HepG2 (cell line): ENCODE data around the gene ARPIN. TPM values are rescaled to one million over a fixed set of nuclear protein-coding genes. Genes with fewer than 3 reads are reported as not detected.
A peak's percentile ranks its signal among the peaks of the same experiment; 100 is the strongest.

ENCODE experiments used
- ATF1 ChIP-seq: IDR thresholded peaks from 2 replicates; pipeline ENCODE4 v1.6.1; 2016; ENCODE audit warnings: mild to moderate bottlenecking, control low read depth
- HCFC1 ChIP-seq: fragments of 150-350 bp; IDR thresholded peaks from 2 replicates; pipeline ENCODE4 v1.6.1; 2014; ENCODE audit warnings: low read depth, low read length
- MAZ ChIP-seq, 2 experiments: sonication (generic) in 1 of 2; formaldehyde crosslinking in 1 of 2; IDR thresholded peaks; 2 replicates each; pipeline versions ENCODE4 v1.5.0 to v1.6.1; 2012 to 2020; ENCODE audit warnings: low read depth in 2 of 2, mild to moderate bottlenecking in 2 of 2, borderline replicate concordance in 1 of 2, improper control_type of control experiment in 1 of 2, low read length in 1 of 2, missing genetic modification reagents in 1 of 2, moderate library complexity in 1 of 2
- NAIF1 ChIP-seq: sonication (generic); formaldehyde crosslinking; IDR thresholded peaks from 2 replicates; pipeline ENCODE4 v1.5.0; 2020; ENCODE audit warnings: mild to moderate bottlenecking, missing genetic modification reagents, borderline replicate concordance
- NRL ChIP-seq: sonication (generic); formaldehyde crosslinking; IDR thresholded peaks from 2 replicates; pipeline ENCODE4 v1.5.0; 2020; ENCODE audit warnings: missing genetic modification reagents, mild to moderate bottlenecking, moderate library complexity, borderline replicate concordance
- ZFY ChIP-seq: sonication (generic); formaldehyde crosslinking; IDR thresholded peaks from 2 replicates; pipeline ENCODE4 v1.4.0; 2020; ENCODE audit warnings: missing genetic modification reagents
- ZNF607 ChIP-seq: sonication (generic); formaldehyde crosslinking; IDR thresholded peaks from 2 replicates; pipeline ENCODE4 v1.5.1; 2020; ENCODE audit warnings: missing genetic modification reagents, mild to moderate bottlenecking, borderline replicate concordance
- ZNF766 ChIP-seq: sonication (generic); formaldehyde crosslinking; IDR thresholded peaks from 2 replicates; pipeline ENCODE4 v1.5.0; 2020; ENCODE audit warnings: missing genetic modification reagents, borderline replicate concordance
- polyA plus RNA-seq, 8 experiments: library from polyadenylated mRNA; depleted of rRNA in 3 of 8; stranded (reverse) in 7 of 8; unstranded in 1 of 8; fragments of >200 nt; fragmentation: Illumina TruSeq in 4 of 8; extraction: Trizol in 4 of 8; gene quantifications; 2 replicates each; pipeline versions ENCODE4 v1.2.1 to v1.2.3, GENCODE V29; 2011 to 2016; ENCODE audit warnings: low read depth in 4 of 8, missing spikeins in 1 of 8, mixed read lengths in 1 of 8; ENCODE audit not compliant: insufficient read depth in 1 of 8
- total RNA-seq, 5 experiments: library from RNA; depleted of rRNA; stranded (reverse); fragments of >200 nt; fragmentation: Illumina TruSeq; extraction: Trizol; gene quantifications; 2 replicates each; pipeline ENCODE4 v1.2.3, GENCODE V29; 2016; ENCODE audit warnings: low read depth in 1 of 5
- TF ChIP-seq, protein P1 (sequence below): IDR thresholded peaks from 2 replicates; pipeline ENCODE4 v1.6.1; 2012; ENCODE audit warnings: inconsistent platforms
- TF ChIP-seq, protein P2 (sequence below): sonication (generic); formaldehyde crosslinking; IDR thresholded peaks from 2 replicates; pipeline ENCODE4 v1.4.0; 2020; ENCODE audit warnings: missing genetic modification reagents
- TF ChIP-seq, protein P3 (sequence below): IDR thresholded peaks from 2 replicates; pipeline ENCODE4 v1.6.1; 2016; ENCODE audit warnings: mild to moderate bottlenecking
- TF ChIP-seq, protein P4 (sequence below): sonication (generic); formaldehyde crosslinking; IDR thresholded peaks from 2 replicates; pipeline ENCODE4 v1.5.1; 2020; ENCODE audit warnings: missing genetic modification reagents, mild to moderate bottlenecking, borderline replicate concordance
- TF ChIP-seq, protein P5 (sequence below): sonication (generic); formaldehyde crosslinking; IDR thresholded peaks from 2 replicates; pipeline ENCODE4 v1.4.0; 2020; ENCODE audit warnings: low read depth, mild to moderate bottlenecking, missing genetic modification reagents
- TF ChIP-seq, protein P6 (sequence below): sonication (generic); formaldehyde crosslinking; IDR thresholded peaks from 2 replicates; pipeline ENCODE4 v1.4.0; 2020; ENCODE audit warnings: missing genetic modification reagents, borderline replicate concordance

ARPIN gene
- total and polyA plus RNA-seq, 2 of the 13 experiments (the other 11 are each of a cell fraction or from before 2014, with no cell fraction given): 2.8 to 5.0 TPM

DNA sequence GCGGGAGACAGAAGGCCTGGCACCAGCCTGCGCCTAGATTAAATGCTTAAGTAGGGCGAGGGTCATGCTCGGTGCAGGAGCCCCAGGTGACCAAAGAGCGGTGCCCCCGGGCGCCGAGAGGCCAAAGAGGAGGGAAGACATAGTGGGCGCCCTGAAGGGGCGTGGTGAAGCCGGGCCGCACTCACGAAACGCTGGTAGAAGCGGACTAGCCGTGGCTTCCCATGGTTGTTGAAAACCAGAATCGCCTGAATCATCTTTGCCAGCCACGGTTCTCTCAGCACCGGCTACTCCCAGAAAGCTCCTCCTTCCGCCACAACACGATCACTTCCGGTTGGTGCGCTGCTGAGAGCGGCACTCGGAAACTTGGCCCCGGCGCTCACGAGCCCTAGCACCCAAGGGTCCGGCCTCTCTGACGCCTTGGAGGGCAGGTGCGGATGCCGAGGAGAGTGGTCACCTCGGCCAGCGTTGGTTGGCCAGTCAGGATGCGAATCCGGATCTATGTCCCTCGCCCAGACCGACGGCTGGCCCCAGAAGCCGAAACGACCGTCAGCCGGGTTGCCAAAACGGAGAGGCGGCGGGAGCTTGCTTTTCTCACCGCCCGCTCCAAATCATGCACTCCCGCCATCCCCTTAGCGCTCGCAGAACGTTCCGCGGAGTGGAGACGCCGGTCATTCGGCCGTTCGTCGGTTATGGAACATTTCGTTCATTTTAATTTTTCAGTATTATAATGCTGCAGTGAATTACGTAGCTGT, 18.9 kb downstream of the ARPIN start, which contains the start of gene AP3S2 (continued):
- peak; percentile 51; the same call in 1 of the 2 replicates for TF ChIP-seq ZNF607
- TF ChIP-seq ZNF766 (CRISPR knock-in tag): peak; percentile 91; the same call in 1 of the 2 replicates
- TF ChIP-seq, protein P1, sequence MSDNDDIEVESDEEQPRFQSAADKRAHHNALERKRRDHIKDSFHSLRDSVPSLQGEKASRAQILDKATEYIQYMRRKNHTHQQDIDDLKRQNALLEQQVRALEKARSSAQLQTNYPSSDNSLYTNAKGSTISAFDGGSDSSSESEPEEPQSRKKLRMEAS: peak; percentile 95
- TF ChIP-seq HCFC1: peak; percentile 76
- TF ChIP-seq MAZ (IDR thresholded peaks at IDR 0.05; ENCODE audit: borderline replicate concordance, low read depth, low read length): peak; percentile 73; the same call in 1 of the 2 replicates
- TF ChIP-seq MAZ (CRISPR knock-in tag; IDR thresholded peaks at IDR 0.05; ENCODE audit: low read depth): peak; percentile 84
- TF ChIP-seq, protein P2, sequence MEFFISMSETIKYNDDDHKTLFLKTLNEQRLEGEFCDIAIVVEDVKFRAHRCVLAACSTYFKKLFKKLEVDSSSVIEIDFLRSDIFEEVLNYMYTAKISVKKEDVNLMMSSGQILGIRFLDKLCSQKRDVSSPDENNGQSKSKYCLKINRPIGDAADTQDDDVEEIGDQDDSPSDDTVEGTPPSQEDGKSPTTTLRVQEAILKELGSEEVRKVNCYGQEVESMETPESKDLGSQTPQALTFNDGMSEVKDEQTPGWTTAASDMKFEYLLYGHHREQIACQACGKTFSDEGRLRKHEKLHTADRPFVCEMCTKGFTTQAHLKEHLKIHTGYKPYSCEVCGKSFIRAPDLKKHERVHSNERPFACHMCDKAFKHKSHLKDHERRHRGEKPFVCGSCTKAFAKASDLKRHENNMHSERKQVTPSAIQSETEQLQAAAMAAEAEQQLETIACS (CRISPR knock-in tag): no peak; the same call in 1 of the 2 replicates
- peak; percentile 75 for TF ChIP-seq ATF1 (CRISPR knock-in tag)
- TF ChIP-seq NRL (CRISPR knock-in tag): peak; percentile 84; the same call in 1 of the 2 replicates
- TF ChIP-seq, protein P3, sequence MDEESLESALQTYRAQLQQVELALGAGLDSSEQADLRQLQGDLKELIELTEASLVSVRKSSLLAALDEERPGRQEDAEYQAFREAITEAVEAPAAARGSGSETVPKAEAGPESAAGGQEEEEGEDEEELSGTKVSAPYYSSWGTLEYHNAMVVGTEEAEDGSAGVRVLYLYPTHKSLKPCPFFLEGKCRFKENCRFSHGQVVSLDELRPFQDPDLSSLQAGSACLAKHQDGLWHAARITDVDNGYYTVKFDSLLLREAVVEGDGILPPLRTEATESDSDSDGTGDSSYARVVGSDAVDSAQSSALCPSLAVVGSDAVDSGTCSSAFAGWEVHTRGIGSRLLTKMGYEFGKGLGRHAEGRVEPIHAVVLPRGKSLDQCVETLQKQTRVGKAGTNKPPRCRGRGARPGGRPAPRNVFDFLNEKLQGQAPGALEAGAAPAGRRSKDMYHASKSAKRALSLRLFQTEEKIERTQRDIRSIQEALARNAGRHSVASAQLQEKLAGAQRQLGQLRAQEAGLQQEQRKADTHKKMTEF (CRISPR knock-in tag): peak; percentile 96
- TF ChIP-seq, protein P4, sequence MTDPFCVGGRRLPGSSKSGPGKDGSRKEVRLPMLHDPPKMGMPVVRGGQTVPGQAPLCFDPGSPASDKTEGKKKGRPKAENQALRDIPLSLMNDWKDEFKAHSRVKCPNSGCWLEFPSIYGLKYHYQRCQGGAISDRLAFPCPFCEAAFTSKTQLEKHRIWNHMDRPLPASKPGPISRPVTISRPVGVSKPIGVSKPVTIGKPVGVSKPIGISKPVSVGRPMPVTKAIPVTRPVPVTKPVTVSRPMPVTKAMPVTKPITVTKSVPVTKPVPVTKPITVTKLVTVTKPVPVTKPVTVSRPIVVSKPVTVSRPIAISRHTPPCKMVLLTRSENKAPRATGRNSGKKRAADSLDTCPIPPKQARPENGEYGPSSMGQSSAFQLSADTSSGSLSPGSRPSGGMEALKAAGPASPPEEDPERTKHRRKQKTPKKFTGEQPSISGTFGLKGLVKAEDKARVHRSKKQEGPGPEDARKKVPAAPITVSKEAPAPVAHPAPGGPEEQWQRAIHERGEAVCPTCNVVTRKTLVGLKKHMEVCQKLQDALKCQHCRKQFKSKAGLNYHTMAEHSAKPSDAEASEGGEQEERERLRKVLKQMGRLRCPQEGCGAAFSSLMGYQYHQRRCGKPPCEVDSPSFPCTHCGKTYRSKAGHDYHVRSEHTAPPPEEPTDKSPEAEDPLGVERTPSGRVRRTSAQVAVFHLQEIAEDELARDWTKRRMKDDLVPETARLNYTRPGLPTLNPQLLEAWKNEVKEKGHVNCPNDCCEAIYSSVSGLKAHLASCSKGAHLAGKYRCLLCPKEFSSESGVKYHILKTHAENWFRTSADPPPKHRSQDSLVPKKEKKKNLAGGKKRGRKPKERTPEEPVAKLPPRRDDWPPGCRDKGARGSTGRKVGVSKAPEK (CRISPR knock-in tag): 0 out of 2 replicates have a peak, but pooled peaks have one; percentile 73
- peak; percentile 93 for TF ChIP-seq ZFY
- TF ChIP-seq, protein P5, sequence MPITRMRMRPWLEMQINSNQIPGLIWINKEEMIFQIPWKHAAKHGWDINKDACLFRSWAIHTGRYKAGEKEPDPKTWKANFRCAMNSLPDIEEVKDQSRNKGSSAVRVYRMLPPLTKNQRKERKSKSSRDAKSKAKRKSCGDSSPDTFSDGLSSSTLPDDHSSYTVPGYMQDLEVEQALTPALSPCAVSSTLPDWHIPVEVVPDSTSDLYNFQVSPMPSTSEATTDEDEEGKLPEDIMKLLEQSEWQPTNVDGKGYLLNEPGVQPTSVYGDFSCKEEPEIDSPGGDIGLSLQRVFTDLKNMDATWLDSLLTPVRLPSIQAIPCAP: peak; percentile 78; the same call in 1 of the 2 replicates
- TF ChIP-seq, protein P6, sequence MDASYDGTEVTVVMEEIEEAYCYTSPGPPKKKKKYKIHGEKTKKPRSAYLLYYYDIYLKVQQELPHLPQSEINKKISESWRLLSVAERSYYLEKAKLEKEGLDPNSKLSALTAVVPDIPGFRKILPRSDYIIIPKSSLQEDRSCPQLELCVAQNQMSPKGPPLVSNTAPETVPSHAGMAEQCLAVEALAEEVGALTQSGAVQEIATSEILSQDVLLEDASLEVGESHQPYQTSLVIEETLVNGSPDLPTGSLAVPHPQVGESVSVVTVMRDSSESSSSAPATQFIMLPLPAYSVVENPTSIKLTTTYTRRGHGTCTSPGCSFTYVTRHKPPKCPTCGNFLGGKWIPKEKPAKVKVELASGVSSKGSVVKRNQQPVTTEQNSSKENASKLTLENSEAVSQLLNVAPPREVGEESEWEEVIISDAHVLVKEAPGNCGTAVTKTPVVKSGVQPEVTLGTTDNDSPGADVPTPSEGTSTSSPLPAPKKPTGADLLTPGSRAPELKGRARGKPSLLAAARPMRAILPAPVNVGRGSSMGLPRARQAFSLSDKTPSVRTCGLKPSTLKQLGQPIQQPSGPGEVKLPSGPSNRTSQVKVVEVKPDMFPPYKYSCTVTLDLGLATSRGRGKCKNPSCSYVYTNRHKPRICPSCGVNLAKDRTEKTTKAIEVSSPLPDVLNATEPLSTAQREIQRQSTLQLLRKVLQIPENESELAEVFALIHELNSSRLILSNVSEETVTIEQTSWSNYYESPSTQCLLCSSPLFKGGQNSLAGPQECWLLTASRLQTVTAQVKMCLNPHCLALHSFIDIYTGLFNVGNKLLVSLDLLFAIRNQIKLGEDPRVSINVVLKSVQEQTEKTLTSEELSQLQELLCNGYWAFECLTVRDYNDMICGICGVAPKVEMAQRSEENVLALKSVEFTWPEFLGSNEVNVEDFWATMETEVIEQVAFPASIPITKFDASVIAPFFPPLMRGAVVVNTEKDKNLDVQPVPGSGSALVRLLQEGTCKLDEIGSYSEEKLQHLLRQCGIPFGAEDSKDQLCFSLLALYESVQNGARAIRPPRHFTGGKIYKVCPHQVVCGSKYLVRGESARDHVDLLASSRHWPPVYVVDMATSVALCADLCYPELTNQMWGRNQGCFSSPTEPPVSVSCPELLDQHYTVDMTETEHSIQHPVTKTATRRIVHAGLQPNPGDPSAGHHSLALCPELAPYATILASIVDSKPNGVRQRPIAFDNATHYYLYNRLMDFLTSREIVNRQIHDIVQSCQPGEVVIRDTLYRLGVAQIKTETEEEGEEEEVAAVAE (CRISPR knock-in tag): peak; percentile 91
- peak; percentile 80; the same call in 1 of the 2 replicates for TF ChIP-seq NAIF1 (CRISPR knock-in tag)
